Anterior cingulate cortex (tissue), 58 donors: Measurements from ENCODE around the gene HIVEP1.
"Not testable (repeated sequence)": the region's sequence is repeated elsewhere in the genome, so short reads cannot be mapped to it uniquely, and the experiment has no call there.

Experiments used
- DNase-seq, 58 donors: peaks; one replicate each; lab custom pipeline; 2025; lab: John Stamatoyannopoulos, UW

The HIVEP1 gene

DNA sequence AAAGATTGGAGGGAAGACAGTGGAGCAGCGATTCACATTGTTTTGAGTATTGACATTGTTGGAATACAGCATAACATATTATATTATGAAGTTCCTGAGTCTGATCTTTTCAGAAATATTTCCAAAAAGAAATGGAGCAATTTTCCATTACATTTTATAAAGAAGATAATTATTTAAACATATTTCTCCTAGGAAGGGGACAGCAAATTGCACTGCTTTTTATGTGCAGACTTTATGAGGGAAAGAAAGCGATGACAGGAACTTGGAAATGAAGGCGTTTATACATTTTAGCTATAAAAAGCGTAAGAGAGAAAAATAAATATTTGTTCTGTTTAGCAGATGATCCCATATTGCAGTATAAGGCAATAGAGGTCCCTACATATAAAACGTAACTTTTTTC lies 161.1 kb downstream of the HIVEP1 start:
- DNase-seq: no peak

GRCh38 chr6:12173661-12174060 lies 161.5 kb downstream of the HIVEP1 start:
- no peak for DNase-seq

- no peak for DNase-seq
These were observed 162.8 kb downstream of the HIVEP1 start for GRCh38 chr6:12174878-12175277.

- peak in 5 of 58 donors; percentile 5 to 16 (median 8) for DNase-seq
These were observed 163.5 kb downstream of the HIVEP1 start for GRCh38 chr6:12175626-12176025.

DNA sequence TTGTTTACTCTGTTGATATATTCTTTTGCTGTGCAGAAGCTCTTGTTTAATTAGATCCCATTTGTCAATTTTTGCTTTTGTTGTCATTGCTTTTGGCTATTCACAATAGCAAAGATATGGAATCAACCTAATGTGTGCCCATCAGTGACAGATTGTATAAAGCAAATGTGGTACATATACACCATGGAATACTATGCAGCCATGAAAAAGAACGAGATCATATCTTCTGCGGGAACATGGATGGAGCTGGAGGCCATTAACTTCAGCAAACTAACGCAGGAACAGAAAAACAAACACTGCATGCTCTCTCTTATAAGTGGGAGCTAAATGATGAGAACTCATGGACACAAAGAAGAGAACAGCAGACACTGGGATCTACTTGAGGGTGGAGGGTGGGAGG lies 164.7 kb downstream of the HIVEP1 start:
- DNase-seq: not testable (repeated sequence)

- no peak for DNase-seq
These were observed 166.4 kb downstream of the HIVEP1 start for GRCh38 chr6:12178521-12178920.

DNA sequence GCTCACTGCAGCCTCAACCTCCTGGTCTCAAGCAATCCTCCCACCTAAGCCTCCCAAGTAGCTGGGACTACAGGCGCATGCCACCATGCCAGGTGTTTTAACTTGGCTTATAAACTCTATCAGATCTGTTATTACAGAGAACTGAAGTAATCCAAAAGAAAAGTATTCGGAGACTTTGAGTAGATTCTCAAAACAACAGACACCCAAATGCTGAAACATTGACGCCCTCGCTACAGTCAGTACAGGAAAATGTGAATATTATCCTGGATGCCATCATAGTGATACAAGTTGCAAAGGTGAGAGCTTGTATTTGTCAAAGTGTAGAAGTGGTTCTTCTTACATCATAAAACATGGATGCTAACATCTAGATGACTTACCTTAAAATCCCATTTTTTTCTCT lies 169.4 kb downstream of the HIVEP1 start:
- no peak for DNase-seq

GRCh38 chr6:12182676-12183075 lies 170.6 kb downstream of the HIVEP1 start:
- no peak for DNase-seq

- DNase-seq: no peak
These were observed 173.1 kb downstream of the HIVEP1 start for GRCh38 chr6:12185081-12185673.

DNA sequence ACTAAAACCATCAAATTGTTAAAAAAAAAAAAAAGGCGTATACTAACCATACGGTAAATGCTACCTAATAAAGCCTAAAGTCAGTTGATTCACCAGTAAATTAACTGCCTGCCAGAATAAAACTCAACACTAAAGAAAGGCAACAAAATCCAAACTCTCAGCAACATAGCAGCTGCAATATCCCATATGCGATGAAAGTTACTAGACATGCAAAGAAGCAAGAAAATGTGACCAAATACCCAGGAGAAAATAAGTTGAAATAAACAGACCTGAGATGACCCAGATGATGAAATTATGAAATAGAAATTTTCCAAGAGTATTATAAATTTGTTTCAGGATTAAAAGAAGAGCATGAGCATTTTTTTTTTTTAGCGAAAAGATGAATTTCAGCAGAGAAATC lies 174.4 kb downstream of the HIVEP1 start:
- DNase-seq: no peak

- DNase-seq: no peak
These were observed 177.0 kb downstream of the HIVEP1 start for GRCh38 chr6:12189150-12189549.

GRCh38 chr6:12189661-12190060 lies 177.5 kb downstream of the HIVEP1 start:
- no peak for DNase-seq

DNA sequence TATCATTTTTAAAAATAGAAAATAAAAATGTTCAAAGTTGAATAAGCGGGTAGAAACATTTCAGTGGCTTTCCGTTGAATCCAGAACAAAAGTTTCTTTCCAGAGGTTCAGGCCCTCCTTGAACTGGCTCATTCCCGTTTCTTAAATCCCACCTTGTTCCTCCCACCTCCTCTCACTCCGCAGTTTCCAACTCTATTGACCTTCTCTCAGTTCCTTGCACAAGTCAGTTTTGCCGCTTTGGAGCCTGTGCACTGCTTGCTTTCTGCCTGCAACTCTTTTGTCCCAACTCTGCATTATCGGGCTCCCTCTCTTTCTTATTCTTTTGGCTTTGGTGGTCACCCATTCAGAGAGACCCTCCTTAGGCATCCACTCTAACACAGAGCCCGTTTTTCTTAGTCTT lies 178.1 kb downstream of the HIVEP1 start:
- DNase-seq: no peak

- DNase-seq: no peak
These were observed 184.3 kb downstream of the HIVEP1 start for GRCh38 chr6:12196326-12196936.

- DNase-seq: no peak
These were observed 186.7 kb downstream of the HIVEP1 start for GRCh38 chr6:12198851-12199250.

DNA sequence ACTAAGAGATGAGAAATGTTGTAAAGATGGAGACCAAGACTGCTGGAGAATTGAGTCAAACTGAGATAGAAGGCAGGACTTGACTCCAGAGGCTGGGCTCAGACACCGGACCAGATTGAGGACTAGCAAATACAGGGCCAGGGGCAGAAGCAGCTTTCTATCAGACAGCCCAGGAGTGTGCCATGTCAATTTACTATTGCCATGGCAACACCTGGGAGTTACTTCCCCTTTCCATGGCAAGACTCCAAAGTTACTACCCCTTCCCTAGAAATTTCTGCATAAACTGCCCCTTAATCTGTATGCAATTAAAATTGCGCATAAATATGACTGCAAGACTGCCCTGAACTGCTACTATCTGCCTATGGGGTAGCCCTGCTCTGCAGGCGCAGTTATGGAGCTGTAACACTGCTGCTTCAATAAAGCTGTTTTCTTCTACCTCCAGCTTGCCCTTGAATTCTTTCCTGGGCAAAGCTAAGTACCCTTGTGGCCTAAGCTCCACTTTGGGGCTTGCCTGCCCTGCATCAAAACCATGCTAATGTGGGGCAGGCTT lies 188.0 kb downstream of the HIVEP1 start:
- DNase-seq: no peak

GRCh38 chr6:12200761-12201160 lies 188.6 kb downstream of the HIVEP1 start:
- no peak for DNase-seq

GRCh38 chr6:12203001-12203400 lies 190.9 kb downstream of the HIVEP1 start:
- no peak for DNase-seq

DNA sequence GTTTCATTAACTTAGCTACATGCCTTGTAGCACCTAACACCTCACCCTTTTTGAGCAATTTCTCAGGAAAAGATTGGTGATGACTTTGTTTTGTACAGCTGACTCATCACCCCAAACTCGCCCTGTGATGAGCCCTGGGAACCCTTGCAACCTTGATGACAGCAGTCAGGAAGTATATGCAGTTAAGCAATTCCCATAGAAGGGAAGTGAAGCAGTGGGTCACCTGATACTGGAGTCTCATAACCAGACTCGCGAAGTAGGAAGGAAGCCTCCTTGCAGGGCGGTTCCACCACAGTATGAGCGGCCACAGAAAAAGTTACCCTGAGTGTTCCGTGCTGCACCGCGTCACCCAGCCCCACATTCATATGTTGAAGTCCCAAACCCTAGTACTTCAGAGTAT lies 196.1 kb downstream of the HIVEP1 start:
- no peak for DNase-seq

DNA sequence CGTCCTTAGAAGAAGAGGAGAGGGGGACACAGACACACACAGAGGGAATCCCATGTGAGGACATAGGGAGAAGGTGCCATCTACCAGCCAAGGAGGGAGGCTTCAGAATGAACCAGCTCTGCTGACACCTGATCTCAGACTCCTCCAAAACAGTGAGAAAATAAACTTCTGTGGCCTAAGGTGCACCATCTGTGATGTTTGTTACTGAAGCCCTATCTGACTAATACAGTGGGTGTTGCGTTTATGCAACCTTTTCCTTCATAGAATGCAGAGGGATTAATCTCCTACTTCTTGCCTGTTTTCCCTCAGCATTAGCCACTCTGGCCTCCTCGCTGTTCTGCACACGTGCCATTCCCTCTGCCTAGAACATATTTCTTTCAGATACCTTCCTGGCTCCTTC lies 196.6 kb downstream of the HIVEP1 start:
- DNase-seq: no peak
